ENCODE data around the gene SLC6A18.

Gene SLC6A18

DNA sequence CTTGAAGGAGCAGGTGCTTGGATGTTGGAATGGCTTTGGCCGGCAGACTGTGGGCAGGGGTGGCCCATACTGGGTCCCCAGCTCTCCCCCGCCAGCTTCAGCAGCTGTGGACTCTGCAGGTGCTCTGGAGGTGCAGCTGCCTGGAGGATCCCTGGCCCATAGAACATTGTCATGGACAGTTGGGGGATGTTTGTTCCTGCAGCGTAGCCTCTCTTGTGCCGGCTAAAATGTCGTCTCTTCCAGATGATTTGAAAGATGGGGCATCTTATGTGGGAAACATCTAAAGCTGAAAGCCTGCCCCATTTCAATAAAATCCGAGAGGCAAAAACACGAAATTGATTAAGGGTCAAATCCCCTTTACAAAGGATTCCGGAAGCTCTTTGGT lies 37.2 kb upstream of the SLC6A18 start:
- DNase-seq, result no peak

DNA sequence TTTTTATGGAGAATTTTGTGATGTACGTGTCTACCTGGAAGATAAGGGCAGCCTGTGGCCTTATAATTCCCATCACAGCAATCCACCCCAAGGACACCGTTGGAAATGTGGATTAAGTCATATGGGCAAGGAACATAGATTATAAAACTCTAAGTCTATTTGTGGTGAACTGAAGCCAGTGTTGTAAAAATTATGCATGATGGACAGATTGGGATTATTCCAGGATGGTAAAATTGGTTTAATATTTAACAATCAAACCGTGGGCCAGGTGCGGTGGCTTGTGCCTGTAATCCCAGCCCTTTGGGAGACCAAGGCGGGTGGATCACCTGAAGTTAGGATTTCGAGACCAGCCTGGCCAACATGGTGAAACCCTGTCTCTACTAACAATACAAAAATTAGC lies 36.7 kb upstream of the SLC6A18 start:
- no peak for DNase-seq

DNA sequence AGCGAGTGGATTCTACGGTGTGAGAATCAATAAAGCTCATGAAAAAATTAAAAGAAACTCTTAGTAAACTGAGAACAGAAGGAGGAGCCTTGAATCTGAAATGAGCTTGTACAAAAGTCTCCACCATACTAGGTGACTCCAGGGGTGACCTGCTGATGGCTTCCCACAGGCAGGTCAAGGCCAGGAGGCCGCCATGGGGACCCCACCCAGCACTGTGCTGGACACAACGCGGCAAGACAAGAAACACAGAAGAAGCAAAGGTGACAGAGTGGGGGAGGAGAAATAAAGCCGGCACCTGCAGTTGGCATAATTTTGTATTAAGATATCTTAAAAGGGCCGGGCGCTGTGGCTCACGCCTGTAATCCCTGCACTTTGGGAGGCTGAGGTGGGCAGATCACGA lies 35.9 kb upstream of the SLC6A18 start:
- DNase-seq, result no peak

DNA sequence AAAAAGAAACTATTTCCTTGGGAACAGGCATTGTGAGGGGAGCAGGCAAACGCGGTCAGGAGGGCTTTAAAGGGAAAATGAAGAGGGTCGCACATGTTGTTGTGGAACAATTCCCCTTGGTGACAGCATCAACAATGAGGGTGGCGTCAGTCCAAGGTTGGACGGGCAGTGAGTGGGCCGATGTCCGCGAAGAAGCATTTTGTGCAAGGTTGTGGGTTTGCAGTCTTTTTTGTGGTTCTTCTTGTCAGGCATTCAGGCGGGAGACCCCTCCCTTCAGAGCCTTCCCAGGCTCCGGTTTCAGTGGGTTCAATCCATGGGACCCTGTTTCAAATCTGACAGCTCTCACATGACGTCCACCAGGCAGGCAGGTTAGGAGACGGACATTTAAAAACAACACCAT lies 34.9 kb upstream of the SLC6A18 start:
- no peak for DNase-seq

DNA sequence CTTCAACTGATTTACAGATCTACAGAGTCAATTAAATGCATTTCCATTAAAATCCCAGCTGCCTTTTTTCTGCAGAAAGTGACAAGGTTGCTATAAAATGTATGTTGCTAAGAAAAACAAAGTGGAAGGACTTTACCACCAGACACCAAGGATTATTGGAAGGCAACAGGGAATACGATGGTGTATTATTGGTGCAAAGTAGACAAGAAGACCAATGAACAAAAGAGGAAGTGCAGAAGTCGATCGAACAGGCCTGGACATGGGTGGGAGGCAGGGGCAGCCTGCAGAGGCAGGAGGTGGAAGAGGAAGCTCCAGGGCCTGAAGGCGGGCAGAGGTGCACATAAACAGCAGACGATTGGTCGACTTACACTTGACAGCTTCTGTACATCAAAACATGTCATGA lies 34.3 kb upstream of the SLC6A18 start:
- no peak for DNase-seq

DNA sequence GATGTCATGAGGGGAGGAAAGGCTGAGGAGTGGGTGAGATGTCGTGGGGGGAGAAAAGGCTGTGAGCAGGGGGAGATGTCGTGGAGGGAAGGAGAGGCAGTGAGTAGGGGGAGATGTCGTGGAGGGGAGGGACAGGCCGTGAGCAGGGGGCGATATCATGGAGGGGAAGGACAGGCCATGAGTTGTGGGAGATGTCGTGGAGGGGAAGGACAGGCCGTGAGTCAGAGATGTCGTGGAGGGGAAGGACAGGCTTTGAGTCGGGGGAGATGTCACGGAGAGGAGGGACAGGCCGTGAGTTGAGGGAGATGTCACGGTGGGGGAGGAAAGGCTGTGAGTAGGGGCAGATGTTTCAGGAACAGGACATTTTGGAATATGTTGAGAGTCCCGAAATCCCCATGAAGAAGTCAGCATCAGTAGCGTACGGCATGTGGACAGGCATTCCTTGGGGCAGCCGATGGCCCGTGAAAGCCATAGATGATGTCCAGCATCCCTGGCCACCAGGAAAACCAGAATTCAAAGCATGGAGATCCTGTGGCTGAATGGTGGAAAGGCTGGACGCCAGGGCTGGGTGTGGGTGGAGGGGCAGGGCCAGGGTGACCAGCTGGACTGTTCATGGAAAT lies 32.1 kb upstream of the SLC6A18 start:
- no peak for DNase-seq

DNA sequence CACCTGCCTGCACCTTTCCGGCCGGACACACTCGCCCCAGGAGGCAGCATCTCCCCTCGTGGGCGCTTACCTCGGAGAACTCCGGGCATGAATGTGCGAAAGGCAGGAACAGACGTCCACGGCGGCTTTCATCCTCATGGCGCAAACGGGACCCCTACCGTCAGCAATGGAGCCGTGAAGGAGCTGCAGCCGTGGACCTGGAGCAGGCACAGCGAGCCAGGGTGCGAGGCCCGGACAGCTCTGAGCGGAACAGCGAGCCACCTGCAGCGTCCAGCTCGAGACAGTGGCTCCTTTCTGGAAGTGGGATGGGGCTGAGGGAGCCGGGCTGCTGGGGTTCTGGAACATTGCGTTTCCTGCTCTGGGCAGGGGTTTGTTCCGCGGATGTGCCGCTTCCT lies 31.6 kb upstream of the SLC6A18 start:
- no peak for DNase-seq

DNA sequence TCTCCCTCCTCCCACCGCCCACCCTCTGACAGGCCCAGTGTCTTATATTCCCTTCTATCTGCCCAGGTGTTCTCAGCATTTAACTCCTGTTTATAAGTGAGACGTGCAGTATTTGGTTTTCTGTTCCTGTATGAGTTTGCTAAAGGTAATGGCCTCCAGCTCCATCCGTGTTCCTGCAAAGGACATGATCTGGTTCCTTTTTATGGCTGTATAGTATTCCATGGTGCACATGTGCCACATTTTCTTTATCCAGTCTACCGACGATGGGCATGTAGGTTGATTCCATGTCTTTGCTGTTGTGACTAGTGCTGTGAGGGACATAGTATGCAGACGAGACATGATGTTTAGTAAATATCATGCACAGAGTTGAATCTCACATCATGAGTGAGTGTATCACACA lies 30.8 kb upstream of the SLC6A18 start:
- DNase-seq, result no peak

DNA sequence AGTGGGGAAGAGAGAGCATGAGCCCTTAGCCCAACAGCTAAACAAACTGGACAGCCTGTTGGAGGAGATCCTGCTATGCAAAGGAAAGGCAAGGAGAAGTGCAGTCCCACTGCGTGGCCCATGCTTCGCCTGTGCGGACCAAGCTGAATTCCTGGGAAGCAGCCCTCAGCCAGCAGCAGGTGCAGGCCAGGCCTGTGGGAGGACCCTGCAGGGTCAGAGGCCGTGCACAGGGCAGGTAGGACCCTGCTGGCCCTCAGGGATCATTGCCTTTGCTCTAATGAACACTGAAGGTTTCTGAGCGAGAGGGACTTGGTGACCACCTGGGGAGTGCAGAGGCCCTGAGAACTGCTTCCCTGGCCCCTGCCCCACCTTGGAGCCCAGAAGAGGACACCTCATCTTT lies 29.7 kb upstream of the SLC6A18 start:
- no peak for DNase-seq

DNA sequence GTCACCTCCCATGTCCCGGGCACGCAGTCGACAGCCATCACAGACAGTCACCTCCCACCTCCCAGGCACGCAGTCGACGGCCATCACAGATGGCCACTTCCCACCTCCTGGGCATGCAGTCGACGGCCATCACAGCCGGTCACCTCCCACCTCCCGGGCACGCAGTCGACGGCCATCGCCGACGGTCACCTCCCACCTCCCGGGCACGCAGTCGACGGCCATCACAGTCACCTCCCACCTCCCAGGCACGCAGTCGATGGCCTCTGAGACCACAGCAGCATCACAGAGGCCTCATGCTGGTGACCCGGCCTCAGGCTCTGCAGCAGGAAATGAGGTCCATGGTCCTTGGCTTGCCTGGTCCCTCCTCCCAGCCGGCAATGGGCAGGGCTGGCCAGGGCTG lies 29.3 kb upstream of the SLC6A18 start:
- no peak for DNase-seq

DNA sequence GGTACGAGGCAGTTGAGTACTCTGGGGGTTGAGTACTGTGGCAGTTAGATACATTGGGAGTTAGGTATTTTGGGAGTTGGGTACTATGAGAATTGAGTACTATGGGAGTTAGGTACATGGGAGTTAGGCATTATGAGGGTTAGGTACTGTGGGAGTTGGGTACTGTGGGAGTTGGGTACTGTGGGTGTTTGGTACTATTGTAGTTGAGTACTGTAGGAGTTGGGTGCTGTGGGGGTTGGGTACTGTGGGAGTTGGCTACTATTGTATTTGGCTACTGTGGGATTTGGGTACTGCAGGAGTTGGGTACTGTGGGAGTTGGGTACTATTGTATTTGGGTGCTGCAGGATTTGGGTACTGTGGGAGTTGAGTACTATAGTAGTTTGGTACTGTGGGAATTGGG lies 28.6 kb upstream of the SLC6A18 start:
- no peak for DNase-seq

DNA sequence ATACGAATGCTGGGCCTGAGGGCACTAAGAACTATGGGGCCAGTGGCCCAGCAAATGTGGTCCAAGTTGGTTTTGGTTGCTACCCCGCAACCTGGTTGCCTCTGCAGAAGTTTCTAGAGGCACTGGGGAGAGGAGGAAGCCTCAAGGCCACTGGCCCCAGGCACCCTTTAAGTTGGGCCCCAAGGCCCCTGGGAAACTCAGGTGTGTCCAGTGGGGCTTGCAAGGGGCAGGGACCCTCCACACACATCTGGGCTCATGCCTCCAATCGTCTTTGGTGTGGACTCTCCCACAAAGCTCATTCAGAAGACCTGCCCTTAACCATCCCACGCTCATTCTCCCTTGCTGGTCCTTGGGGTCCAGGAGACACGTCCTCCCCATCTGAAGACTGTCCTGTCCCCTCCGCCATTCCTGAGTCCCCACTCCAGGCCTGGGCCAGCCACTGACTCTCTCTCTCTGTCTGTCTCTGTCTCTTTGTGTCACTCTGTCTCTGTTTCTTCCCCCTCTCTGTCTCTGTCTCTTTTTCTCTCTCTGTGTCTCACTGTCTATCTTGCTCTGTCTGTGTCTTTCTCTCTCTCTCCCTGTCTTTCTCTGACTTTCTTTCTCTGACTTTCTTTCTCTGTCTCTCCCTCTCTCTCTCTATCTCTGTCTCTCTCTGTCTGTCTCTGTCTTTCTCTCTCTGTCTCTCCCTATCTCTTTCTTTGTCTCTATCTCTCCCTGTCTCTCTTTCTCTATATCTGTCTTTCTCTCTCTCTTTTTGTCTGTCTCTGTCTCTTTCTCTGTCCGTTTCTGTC lies 27.1 kb upstream of the SLC6A18 start:
- no peak for DNase-seq

DNA sequence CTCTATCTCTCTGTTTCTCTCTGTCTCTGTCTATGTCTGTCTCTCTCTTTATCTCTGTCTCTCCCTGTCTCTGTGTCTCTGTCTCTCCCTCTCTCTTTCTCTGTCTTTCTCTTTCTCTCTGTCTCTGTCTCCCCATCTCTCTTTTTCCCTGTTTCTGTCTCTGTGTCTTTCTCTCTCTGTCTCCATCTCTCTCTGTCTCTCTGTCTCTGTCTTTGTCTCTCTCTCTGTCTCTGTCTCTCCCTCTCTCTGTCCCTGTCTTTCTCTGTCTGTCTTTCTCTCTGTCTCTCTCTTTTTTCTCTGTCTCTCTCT lies 25.9 kb upstream of the SLC6A18 start:
- DNase-seq, result no peak

DNA sequence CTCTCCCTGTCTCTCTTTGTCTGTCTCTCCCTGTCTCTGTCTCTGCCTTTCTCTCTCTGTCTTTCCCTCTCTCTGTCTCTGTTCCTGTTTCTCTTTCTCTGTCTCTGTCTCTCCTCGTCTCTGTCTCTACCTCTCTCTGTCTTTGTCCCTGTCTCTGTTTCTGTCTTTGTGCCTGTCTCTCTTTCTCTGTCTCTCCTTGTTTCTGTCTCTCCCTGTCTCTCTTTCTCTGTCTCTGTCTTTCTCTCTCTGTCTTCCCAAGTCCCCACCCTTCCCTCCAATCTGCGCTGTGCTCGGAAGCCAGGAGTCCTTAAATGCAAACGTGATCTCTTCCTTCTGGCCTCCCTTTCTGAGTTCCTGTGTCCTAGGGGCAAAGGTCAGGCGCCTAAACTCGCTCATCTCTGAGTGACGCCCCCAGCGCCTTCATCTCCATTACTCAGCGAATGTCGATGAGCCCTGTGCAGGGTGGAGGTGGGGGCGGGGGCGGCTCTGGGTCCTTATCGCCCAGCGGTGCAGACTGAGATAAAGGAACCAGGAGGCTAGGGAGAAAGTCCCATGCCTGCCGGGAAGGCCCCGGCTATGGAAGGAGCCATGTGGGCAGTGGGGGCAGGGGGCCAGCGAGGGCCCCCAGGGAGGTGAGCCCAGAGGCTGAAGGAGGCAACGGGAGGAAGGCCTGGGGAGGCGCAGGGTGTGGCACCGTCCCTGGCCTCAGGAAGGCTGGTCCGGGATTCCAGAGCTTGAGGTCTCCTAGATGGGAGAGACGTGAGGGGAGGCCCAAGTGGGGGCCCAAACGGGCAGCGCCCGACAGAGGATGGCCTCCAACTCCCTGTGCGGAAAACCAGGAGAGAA lies 25.3 kb upstream of the SLC6A18 start:
- DNase-seq, result no peak

DNA sequence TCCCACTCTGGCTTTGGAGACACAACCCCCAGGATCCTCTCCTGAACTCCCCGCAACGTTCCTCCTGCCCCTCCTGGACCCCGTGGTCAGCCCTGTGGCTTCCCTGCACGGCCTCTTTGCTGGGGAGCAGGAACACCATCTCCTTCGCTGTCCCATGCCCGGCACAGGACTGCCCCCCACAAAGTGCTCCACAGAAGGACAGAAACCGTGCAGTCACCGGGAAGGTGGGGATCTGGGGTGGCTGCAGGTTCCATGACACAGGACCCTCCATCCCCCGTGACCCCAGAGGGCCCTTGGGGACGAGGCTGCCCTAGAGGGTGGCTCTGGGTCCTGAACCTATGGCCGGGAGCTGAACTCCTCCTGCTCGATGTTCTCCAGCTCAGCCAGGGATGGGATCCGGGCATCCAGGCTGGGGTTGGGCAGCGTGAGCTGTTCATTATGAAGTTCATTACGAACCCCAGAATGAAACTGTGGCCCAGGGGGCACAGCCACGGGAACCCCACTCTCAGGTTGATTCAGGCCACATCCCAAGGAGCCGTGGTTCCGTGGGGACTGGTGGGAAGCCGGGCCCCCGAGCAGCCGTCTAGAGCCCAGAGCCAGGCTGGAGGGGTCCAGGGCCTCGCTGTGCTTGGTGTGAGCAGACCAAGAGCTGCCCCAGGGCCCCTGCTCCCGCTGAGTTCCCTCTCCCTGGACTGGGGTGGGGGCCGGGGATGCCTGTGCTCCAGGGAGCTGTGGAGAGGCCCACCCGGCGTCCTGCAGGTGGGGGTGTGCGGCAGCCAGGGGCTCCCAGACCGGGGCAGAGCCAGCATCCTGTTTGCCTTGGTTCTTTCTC lies 24.5 kb upstream of the SLC6A18 start:
- DNase-seq, result no peak

DNA sequence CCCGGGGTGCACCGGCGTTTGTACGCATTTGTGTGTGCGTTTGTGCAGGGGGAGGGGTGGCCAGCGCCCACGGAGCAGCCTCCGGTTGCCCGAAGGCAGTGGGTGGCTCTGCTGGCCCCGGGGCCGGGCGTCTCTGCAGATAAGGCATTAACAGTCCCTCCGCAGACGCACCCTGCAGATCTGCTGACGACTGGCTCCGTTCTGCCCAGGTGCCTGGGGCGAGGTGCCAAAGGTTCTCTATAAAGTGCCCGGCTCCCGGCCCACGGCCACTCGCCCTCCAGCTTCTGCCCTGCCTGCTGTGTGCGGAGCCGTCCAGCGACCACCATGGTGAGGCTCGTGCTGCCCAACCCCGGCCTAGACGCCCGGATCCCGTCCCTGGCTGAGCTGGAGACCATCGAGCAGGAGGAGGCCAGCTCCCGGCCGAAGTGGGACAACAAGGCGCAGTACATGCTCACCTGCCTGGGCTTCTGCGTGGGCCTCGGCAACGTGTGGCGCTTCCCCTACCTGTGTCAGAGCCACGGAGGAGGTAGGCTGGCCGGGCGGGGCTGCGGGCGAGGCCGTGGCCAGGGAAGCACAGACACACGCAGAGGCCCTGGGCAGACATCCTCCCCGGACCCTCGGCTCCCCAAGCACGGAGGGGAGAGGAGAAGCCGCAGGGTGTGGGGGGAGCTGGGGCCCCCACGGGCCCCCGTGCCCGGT lies 23.7 kb upstream of the SLC6A18 start, which contains the start of gene SLC6A19:
SLC6A19 (plus strand) TSS at position 269 of the 699 bp plus-strand sequence; CDS start at position 325, 56 bp downstream.
- DNase-seq, result no peak

DNA sequence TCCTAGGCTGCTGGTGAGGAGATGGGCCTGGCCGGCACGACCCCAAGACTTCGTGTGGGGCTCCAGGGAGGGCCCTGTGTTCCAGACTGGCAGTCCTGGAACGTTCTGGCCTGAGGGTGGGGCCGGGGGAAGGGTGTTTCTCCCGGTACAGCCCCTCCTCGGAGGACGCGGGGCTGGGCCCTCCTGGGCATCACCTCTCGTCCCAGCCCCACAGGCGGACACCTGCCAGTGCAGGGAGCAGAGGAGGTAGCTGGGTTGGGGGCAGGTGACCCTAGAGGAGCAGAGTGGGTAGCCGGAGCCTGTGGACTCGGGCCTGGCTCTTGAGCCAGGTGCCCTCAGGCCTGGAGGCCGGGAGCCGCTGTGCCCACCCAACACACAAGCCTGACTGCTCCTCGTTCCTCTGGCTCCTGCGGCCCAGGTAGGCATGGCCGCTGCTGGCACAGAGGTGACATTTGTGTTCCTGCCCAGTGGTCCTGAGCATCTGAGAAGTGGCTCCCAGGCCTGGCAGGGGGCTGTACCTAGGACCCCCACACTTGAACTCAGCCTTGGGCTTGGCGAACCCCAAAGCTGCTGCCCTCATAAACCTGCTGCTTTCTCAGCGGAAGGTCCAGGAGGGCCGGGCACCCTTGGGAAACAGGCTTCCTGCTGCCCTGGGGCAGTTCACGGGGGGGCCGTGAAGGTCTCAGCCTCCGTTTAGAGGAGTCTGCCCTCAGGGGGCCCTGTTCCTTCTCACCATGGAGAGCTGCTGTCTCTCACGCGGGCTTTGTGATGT lies 23.0 kb upstream of the SLC6A18 start:
- DNase-seq, result no peak

DNA sequence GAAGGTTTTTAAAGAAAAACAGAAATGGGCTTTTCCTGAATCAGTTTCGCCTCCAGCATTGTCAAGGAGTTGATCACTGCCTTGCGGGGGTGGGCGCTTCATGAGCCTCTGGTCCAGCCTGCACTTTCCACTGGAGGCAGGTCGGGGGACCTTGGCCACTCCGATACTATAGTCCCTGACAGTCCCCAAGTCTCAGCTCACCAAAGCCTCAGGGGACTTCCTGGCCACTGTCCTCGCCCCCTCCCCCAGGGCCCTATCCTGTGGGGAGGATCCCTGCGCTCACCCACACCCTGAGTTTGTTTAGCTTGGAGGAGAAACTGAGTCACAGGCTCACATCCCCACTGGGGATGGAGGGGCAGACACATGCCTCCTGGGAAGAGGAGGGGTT lies 22.4 kb upstream of the SLC6A18 start:
- DNase-seq, result no peak

DNA sequence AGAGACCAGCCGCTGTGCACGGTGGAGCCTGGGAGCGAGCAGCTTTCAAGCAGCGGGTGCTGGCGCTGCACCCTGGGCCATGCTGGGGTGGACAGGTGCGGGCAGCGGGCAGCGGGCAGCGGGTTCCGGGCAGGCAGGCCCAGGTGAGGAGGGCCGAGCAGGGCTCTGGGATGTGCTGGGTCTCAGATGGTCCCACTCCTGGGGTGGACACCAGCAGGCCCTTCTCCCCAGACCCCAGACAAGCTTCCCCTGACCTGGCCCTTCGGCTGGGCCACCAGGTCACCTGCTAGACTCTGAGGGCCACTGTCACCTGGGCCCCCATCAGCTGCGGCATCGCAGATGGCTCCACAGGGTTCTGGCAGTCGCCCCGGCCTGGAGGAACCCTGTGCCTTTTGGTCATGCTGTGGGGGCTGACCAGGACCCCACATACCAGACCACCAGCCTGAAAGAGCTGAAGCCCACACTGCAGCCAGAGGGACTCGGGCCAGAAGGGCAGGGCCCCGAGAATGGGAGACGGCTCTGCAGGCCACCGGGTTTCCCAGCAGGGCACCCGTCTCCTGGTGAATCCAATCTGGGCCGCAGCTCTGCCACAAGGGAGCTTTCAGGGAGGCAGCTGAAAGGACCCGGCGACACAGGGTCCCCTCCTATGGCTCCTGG lies 21.7 kb upstream of the SLC6A18 start:
- DNase-seq, result no peak

DNA sequence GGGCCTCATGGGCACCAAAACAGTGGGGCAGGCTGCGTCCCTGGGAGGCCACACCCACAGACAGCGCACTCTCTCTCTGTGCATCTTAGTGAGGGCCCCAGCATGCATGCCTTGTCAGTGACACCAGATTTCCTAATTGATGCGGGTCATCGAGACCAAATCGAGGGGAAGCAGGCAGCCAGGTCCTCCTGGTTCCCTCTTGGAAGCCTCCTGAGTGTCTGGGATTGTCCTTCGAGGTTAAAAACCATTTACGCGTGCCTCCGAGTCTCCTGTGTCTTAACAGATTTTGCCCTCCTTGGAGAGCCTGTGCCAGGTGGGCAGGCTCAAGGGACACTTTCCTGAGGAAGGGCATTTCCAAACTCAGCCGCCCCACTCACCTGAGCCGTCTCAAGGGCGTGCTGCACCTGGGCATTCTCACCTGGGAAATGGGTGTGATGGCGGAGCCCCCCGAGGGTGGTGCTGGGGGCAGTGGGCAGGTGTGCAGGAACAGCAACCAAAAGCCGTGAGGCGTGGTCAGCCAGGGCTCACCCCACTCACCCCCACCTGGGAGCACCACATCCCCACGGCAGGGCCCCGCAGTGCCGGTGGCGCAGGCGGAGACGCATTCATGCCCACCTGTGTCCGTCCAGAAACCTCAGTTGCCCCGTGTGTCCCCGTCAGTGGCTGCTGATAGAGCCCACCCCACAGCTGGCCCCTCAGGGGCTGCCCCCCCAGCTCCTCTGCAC lies 21.1 kb upstream of the SLC6A18 start:
- DNase-seq, result no peak

Measured in islet precursor cell (in vitro differentiated cells).